ENCODE measurements around the gene CLDN22.

Gene CLDN22

GRCh38 chr4:183321516-183321915, 1.4 kb upstream of the CLDN22 start:
- DNase-seq (ENCODE audit: low read depth in 3 of 3): no peak

GRCh38 chr4:183321079-183321478, 1.0 kb upstream of the CLDN22 start:
- DNase-seq (ENCODE audit: low read depth in 3 of 3): no peak

GRCh38 chr4:183318656-183319055, 1.4 kb downstream of the CLDN22 start:
- DNase-seq (ENCODE audit: low read depth in 3 of 3): no peak

GRCh38 chr4:183314806-183315205, 5.3 kb downstream of the CLDN22 start:
- no peak for DNase-seq (ENCODE audit: low read depth in 3 of 3)

GRCh38 chr4:183314336-183314735, 5.7 kb downstream of the CLDN22 start:
- DNase-seq (ENCODE audit: low read depth in 3 of 3): no peak

- DNase-seq (ENCODE audit: low read depth in 3 of 3): no peak
These were observed 7.2 kb downstream of the CLDN22 start for GRCh38 chr4:183312841-183313240.

GRCh38 chr4:183306811-183307210, 13.3 kb downstream of the CLDN22 start:
- no peak for DNase-seq (ENCODE audit: low read depth in 3 of 3)

- no peak for DNase-seq (ENCODE audit: low read depth in 3 of 3)
These were observed 15.5 kb downstream of the CLDN22 start for GRCh38 chr4:183304538-183304937.

- DNase-seq (ENCODE audit: low read depth in 3 of 3): no peak
These were observed 16.0 kb downstream of the CLDN22 start for GRCh38 chr4:183304067-183304466.

GRCh38 chr4:183303301-183303700, 16.8 kb downstream of the CLDN22 start:
- DNase-seq (ENCODE audit: low read depth in 3 of 3): no peak

GRCh38 chr4:183300655-183301054, 19.4 kb downstream of the CLDN22 start:
- DNase-seq (ENCODE audit: low read depth in 3 of 3): no peak

GRCh38 chr4:183300070-183300469, 20.0 kb downstream of the CLDN22 start:
- no peak for DNase-seq (ENCODE audit: low read depth in 3 of 3)

- DNase-seq (ENCODE audit: low read depth in 3 of 3): no peak
These were observed 20.6 kb downstream of the CLDN22 start for GRCh38 chr4:183299464-183299863.

- DNase-seq (ENCODE audit: low read depth in 3 of 3): no peak
These were observed 22.4 kb downstream of the CLDN22 start for GRCh38 chr4:183297675-183298074.

- DNase-seq (ENCODE audit: low read depth in 3 of 3): no peak
These were observed 24.4 kb downstream of the CLDN22 start for GRCh38 chr4:183295711-183296110.

GRCh38 chr4:183291070-183291469, 29.0 kb downstream of the CLDN22 start:
- DNase-seq (ENCODE audit: low read depth in 3 of 3): no peak

GRCh38 chr4:183289688-183290087, 30.4 kb downstream of the CLDN22 start:
- peak in 1 of 3 experiments; percentile 5 for DNase-seq (ENCODE audit: low read depth in 3 of 3)

GRCh38 chr4:183288955-183289354, 31.1 kb downstream of the CLDN22 start:
- no peak for DNase-seq (ENCODE audit: low read depth in 3 of 3)

GRCh38 chr4:183287677-183288076, 32.4 kb downstream of the CLDN22 start:
- no peak for DNase-seq (ENCODE audit: low read depth in 3 of 3)

- DNase-seq (ENCODE audit: low read depth in 3 of 3): no peak
These were observed 32.8 kb downstream of the CLDN22 start for GRCh38 chr4:183287309-183287659.

- no peak for DNase-seq (ENCODE audit: low read depth in 3 of 3)
These were observed 33.3 kb downstream of the CLDN22 start for GRCh38 chr4:183286590-183287308.

GRCh38 chr4:183285886-183286285, 34.2 kb downstream of the CLDN22 start:
- DNase-seq (ENCODE audit: low read depth in 3 of 3): no peak

GRCh38 chr4:183284965-183285364, 35.1 kb downstream of the CLDN22 start:
- DNase-seq (ENCODE audit: low read depth in 3 of 3): no peak

GRCh38 chr4:183284258-183284785, 35.8 kb downstream of the CLDN22 start:
- no peak for DNase-seq (ENCODE audit: low read depth in 3 of 3)
